ENCODE measurements around the gene TEAD1. TPM values are rescaled to one million over a fixed set of nuclear protein-coding genes. Genes with fewer than 3 reads are reported as not detected.

Gene TEAD1
- total RNA-seq, 1 donor from 2014 or later = 88.1 TPM

DNA sequence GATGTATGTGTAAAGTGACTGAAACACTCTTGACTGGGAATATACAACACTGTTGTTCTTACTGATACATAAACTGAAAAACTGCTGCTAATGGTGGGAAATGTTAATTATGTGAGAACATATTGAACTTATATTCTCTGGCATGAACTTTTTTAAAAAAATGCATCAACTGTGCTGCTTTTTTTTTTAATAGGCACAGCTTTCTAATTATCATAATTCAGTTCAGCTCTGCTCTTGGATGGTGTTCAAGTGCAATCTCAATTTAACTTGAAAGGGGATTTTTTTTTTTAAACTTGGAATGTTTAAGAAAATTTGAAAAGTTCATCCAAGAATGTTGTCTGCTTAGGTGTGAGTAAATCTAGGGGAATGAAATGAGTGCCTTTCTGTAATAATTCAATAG lies 5.2 kb downstream of the TEAD1 start:
- Histone ChIP-seq H3K4me3 (ENCODE audit: low read depth, low read length) (no peak overlapping the region), H3K36me3 (ENCODE audit: control insufficient read depth, insufficient read depth, low read length) (peaks cover 1% of the 10 kb centered on the region), H3K27me3 (ENCODE audit: control insufficient read depth, insufficient read depth, low read length) (no peaks in the 10 kb centered on the region)
- TF ChIP-seq, protein P1, sequence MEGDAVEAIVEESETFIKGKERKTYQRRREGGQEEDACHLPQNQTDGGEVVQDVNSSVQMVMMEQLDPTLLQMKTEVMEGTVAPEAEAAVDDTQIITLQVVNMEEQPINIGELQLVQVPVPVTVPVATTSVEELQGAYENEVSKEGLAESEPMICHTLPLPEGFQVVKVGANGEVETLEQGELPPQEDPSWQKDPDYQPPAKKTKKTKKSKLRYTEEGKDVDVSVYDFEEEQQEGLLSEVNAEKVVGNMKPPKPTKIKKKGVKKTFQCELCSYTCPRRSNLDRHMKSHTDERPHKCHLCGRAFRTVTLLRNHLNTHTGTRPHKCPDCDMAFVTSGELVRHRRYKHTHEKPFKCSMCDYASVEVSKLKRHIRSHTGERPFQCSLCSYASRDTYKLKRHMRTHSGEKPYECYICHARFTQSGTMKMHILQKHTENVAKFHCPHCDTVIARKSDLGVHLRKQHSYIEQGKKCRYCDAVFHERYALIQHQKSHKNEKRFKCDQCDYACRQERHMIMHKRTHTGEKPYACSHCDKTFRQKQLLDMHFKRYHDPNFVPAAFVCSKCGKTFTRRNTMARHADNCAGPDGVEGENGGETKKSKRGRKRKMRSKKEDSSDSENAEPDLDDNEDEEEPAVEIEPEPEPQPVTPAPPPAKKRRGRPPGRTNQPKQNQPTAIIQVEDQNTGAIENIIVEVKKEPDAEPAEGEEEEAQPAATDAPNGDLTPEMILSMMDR (IDR thresholded peaks at IDR 0.05; ENCODE audit: insufficient read depth, low read length, poor library complexity, severe bottlenecking) = no peak
- no peak for DNase-seq (ENCODE audit: low read depth)

DNA sequence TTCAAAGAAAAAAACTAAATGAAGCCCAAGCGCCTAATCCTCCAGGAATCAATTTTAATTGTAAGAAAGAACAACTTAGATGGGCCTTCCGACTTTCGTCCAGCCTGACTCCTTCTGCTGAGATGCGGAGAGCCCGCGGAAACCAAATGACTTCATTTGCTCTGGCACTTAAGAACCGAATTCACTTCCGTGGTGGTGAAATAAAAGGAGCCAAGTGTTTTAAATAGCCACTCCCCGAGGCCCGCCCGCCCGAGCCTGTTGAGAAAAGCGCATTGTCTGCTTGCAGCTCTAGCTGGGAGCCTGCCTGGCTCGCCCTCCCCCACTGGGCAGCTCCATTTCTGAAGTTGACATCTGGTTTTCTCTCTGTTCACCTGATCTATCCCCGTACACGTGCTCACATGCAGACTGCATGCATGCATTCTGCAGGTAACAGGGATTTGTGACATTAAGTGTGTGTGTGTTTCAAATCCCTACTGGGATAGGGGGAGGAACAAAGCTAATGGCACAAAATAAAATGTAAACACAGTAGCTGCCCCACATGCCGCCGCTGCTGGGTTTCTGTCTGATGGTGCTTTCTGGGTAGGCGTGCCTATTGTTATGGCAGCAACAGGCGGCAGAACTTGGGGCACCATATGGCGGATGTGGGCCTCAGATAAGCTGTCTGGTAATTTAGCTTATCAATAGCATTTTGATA lies 6.2 kb downstream of the TEAD1 start:
- peak; percentile 70 for DNase-seq (ENCODE audit: low read depth)
- TF ChIP-seq, protein P1 (IDR thresholded peaks at IDR 0.05; ENCODE audit: insufficient read depth, low read length, poor library complexity, severe bottlenecking) = no peak
- no peaks in the 10 kb centered on the region for H3K27me3 ChIP-seq (ENCODE audit: control insufficient read depth, insufficient read depth, low read length)
- peaks cover 1% of the 10 kb centered on the region for H3K36me3 ChIP-seq (ENCODE audit: control insufficient read depth, insufficient read depth, low read length)
- H3K4me3 ChIP-seq (ENCODE audit: low read depth, low read length) = no peak overlapping the region

DNA sequence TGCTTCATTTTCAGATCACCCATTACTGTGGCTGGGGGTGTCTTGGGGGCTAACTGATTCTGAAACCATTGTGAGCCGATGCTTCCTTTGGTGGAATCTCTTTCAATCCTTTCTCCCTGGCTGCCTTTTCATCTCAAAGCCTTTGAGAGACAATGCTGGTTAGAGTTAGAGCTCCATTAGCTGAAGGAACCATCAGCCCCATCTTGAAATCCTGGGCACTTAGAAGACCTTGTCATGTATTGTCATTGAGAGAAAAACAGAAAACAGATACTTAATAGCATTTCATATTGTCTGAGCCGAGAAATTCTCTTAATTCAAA lies 6.7 kb downstream of the TEAD1 start:
- no peak for DNase-seq (ENCODE audit: low read depth)
- Histone ChIP-seq H3K27me3 (ENCODE audit: control insufficient read depth, insufficient read depth, low read length) (no peaks in the 10 kb centered on the region), H3K36me3 (ENCODE audit: control insufficient read depth, insufficient read depth, low read length) (peaks cover 1% of the 10 kb centered on the region), H3K4me3 (ENCODE audit: low read depth, low read length) (no peak overlapping the region)
- TF ChIP-seq, protein P1 (IDR thresholded peaks at IDR 0.05; ENCODE audit: insufficient read depth, low read length, poor library complexity, severe bottlenecking) = no peak

DNA sequence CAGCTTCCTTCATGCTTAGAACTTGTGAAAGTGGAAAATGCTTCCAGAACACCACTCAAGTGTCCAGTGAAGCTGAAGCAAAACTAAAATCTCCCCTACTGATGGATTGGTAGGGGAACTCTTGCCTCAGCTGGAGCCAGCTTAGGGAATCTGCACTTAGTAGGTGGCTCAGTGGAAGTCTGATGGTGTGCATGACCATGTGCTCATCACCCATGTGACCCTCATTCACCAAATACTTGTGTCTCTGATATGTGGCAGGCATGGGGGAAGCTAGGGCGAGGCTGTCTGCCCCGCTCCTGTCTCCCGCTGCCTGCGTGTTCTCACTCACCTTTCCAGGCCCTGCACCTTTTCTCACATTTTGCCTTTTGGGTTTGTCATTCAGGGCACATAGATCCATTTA lies 7.2 kb downstream of the TEAD1 start:
- no peak for DNase-seq (ENCODE audit: low read depth)
- TF ChIP-seq, protein P1 (IDR thresholded peaks at IDR 0.05; ENCODE audit: insufficient read depth, low read length, poor library complexity, severe bottlenecking) = no peak
- no peaks in the 10 kb centered on the region for H3K27me3 ChIP-seq (ENCODE audit: control insufficient read depth, insufficient read depth, low read length)
- H3K4me3 ChIP-seq (ENCODE audit: low read depth, low read length) = no peak overlapping the region
- peaks cover 1% of the 10 kb centered on the region for H3K36me3 ChIP-seq (ENCODE audit: control insufficient read depth, insufficient read depth, low read length)

- Histone ChIP-seq H3K36me3 (ENCODE audit: control insufficient read depth, insufficient read depth, low read length) (peaks cover 1% of the 10 kb centered on the region), H3K27me3 (ENCODE audit: control insufficient read depth, insufficient read depth, low read length) (no peaks in the 10 kb centered on the region), H3K4me3 (ENCODE audit: low read depth, low read length) (no peak overlapping the region)
- no peak for DNase-seq (ENCODE audit: low read depth)
- TF ChIP-seq, protein P1 (IDR thresholded peaks at IDR 0.05; ENCODE audit: insufficient read depth, low read length, poor library complexity, severe bottlenecking) = no peak
Measured at GRCh38 chr11:12682288-12682687, 8.1 kb downstream of the TEAD1 start.
